Large intestine (tissue), 3 donors: Measurements from ENCODE around the gene TFPT. TPM values are rescaled to one million over a fixed set of nuclear protein-coding genes. Genes with fewer than 3 reads are reported as not detected.

ENCODE experiments used
- DNase-seq, 2 donors: peaks; one replicate each; pipeline versions ENCODE4 v3.0.0 to v3.0.0-alpha.2; 2013
- H3K27ac ChIP-seq: one replicate; pipeline ENCODE4 v1.5.1; 2013; ENCODE audit warnings: low read length
- H3K27me3 ChIP-seq: 2 replicates; pipeline ENCODE4 v1.6.1; 2013; ENCODE audit warnings: low read length; ENCODE audit not compliant: control insufficient read depth, insufficient read depth
- H3K36me3 ChIP-seq: 2 replicates; pipeline ENCODE4 v1.6.1; 2013; ENCODE audit warnings: low read length; ENCODE audit not compliant: control insufficient read depth, insufficient read depth
- H3K4me1 ChIP-seq: one replicate; pipeline ENCODE4 v1.6.1; 2013; ENCODE audit warnings: low read length; ENCODE audit not compliant: control insufficient read depth, insufficient read depth
- H3K4me3 ChIP-seq: one replicate; pipeline ENCODE4 v1.5.1; 2013; ENCODE audit warnings: low read length
- H3K9me3 ChIP-seq: one replicate; pipeline ENCODE4 v1.6.1; 2013; ENCODE audit warnings: mild to moderate bottlenecking, low read depth, low read length, moderate library complexity; ENCODE audit not compliant: control insufficient read depth
- WGBS: methylation state at CpG from one replicate; pipeline ENCODE4 v1.1.5; 2013; ENCODE audit warnings: low lambda C conversion rate; ENCODE audit not compliant: insufficient coverage; 5-methylcytosine and 5-hydroxymethylcytosine counted together
- polyA plus RNA-seq: library from polyadenylated mRNA; unstranded; fragments of 120-200 nt; gene quantifications from one replicate; pipeline ENCODE4 v1.2.1, GENCODE V29; 2013

TFPT gene
- polyA plus RNA-seq, 1 donor: 16.6 TPM

- H3K27me3 ChIP-seq: no peaks in the 10 kb centered on the region
- H3K9me3 ChIP-seq: no peaks in the 10 kb centered on the region
- peak within 1 kb of the TSS; percentile 70 for H3K4me3 ChIP-seq
- no CpG with 5 or more reads among the region's 72 CpGs for WGBS
- H3K4me1 ChIP-seq: peaks cover 33% of the 10 kb centered on the region
- H3K36me3 ChIP-seq: peaks cover 36% of the 10 kb centered on the region
- peak; percentile 100 for DNase-seq
- H3K27ac ChIP-seq: peak within 1 kb of the TSS; percentile 88
These were observed 44.1 kb upstream of the TFPT start, which contains the start of gene LENG1 for GRCh38 chr19:54159352-54160181. LENG1 (minus strand) TSS chr19:54159721; CDS start chr19:54159695, 26 bp downstream.

DNA sequence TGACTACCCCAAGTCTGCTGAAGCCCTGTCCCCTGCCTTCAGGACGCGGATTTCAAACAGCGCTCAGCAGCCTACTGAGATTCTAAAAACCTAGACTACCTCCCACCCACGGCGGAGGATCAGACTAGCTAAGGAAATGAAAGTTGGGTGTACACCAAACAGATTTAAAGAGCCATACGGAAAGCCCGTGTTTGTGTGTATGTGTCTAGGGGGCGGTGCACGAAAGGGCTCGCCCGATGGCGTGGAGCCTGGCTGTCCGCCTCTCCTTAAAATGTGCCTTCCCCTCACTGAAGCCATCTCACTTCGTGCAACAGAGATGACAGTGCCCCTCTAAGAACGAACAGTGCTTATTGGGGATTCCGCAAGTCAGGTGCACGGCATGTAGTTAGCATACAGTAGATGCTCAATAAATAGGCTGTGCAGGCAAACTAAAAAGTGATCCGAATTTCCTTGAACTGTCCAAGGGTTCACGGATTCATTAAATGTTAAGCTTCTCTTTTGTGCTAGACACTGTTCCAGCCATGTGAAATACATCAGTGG lies 43.4 kb upstream of the TFPT start:
- no CpG with 5 or more reads among the region's 19 CpGs for WGBS
- Histone ChIP-seq H3K9me3 (no peaks in the 10 kb centered on the region), H3K27me3 (no peaks in the 10 kb centered on the region), H3K4me1 (peaks cover 29% of the 10 kb centered on the region), H3K36me3 (peaks cover 41% of the 10 kb centered on the region), H3K27ac (peak overlapping the region; percentile 88), H3K4me3 (peak overlapping the region; percentile 70)
- no peak for DNase-seq

DNA sequence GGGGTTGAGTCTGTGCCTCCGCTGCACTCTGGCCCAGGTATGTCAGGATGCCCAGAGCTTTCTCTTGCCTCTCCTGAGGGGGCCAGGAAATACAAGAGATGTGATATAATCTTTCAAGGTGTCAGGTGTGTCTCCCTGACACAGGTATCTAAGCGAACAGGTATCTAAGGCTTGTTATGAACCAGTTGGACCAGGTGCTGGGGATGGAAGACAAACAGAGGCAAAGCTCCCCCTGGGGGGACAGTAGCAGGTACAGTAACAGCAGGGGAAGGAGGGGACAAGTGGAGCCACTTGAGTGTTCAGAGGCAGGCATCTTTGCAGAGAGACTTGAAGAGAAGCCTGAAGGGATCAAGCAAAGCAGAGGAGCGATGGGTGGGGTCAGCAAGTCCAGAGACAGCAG lies 41.5 kb upstream of the TFPT start:
- peaks cover 60% of the 10 kb centered on the region for H3K36me3 ChIP-seq
- no CpG with 5 or more reads among the region's 3 CpGs for WGBS
- H3K27me3 ChIP-seq: no peaks in the 10 kb centered on the region

DNA sequence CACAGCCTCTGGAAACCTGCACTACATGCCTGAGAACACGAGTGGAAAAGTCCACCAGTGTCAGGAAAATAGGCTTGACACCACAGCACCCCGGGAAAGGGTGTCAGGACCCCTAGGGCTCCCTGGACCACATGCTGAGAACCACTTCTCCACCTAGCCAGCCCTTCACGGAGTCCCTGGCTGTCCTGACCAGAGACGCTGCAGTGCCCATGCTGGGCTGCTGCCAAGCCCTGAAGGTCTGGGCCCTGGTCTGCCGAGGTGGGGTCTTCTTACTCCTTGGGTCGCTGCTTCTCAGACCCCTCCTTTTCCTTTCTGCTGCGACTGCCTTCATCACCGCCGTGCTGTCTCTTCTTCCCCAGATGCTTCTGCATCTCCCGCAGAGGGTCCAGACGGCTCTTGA lies 41.0 kb upstream of the TFPT start:
- H3K9me3 ChIP-seq: no peaks in the 10 kb centered on the region
- no peak for DNase-seq
- H3K27me3 ChIP-seq: no peaks in the 10 kb centered on the region
- no peak overlapping the region for H3K27ac ChIP-seq
- peaks cover 16% of the 10 kb centered on the region for H3K4me1 ChIP-seq
- H3K36me3 ChIP-seq: peaks cover 65% of the 10 kb centered on the region
- no peak overlapping the region for H3K4me3 ChIP-seq
- WGBS: no CpG with 5 or more reads among the region's 11 CpGs

More for the DNA sequence above, 41.5 kb upstream of the TFPT start:
- Histone ChIP-seq H3K4me1 (peaks cover 20% of the 10 kb centered on the region), H3K9me3 (no peaks in the 10 kb centered on the region), H3K4me3 (no peak overlapping the region), H3K27ac (no peak overlapping the region)
- no peak for DNase-seq

DNA sequence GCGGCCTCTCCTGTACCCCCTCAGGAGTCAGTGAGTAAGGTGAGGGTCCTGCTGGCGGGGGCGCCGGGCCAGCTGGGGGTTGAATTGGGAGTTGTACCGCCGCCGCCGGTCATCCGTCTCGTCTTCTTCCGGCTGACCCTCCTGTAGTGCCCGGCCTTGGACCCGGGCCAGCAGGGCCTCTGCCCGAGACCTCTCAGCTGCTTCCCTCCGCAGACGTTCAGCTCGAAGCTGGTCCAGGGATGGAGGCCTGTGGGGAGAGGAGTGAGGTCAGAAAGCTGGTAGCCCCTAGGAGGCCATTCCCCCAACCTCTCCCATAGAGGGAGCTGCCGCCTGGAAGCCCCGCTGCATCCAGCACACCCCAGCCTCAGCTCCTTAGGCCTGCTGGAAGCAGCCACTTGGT lies 40.2 kb upstream of the TFPT start:
- Histone ChIP-seq H3K9me3 (no peaks in the 10 kb centered on the region), H3K27me3 (no peaks in the 10 kb centered on the region), H3K4me3 (no peak overlapping the region), H3K27ac (no peak overlapping the region), H3K36me3 (peaks cover 72% of the 10 kb centered on the region), H3K4me1 (peaks cover 12% of the 10 kb centered on the region)
- WGBS: no CpG with 5 or more reads among the region's 19 CpGs
- DNase-seq: no peak

- H3K27me3 ChIP-seq: no peaks in the 10 kb centered on the region
- H3K4me1 ChIP-seq: peaks cover 5% of the 10 kb centered on the region
- H3K9me3 ChIP-seq: no peaks in the 10 kb centered on the region
- no peak overlapping the region for H3K27ac ChIP-seq
- peaks cover 79% of the 10 kb centered on the region for H3K36me3 ChIP-seq
- no CpG with 5 or more reads among the region's 18 CpGs for WGBS
- H3K4me3 ChIP-seq: no peak overlapping the region
- DNase-seq: no peak
These were observed 39.3 kb upstream of the TFPT start for GRCh38 chr19:54154603-54155345.

DNA sequence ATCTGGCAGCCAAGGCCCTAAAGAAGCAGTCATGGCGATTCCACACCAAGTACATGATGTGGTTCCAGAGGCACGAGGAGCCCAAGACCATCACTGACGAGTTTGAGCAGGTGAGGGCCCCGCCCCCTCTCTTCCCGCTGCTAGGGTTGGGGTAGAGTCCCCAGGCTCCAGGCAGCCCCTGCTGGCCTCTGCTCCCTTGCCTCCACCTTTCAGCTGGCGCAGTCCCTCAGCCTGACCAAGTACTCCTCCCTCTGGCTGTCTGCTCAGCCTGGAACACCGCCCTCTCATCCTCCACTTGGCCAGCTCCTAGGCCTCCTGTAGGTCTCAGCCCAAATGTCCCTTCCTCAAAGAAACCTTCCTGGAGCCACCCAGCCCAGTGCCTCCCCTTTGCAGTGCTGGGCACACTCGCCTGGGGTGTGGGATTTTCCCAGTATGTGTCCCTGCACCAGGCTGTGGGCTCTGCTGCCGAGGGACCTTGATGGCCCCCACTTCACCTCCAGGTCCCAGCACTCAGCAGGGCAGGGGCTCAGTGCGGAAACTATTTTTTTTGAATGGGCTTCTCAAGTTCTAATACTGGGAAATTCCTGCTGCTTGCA lies 38.4 kb upstream of the TFPT start:
- no peaks in the 10 kb centered on the region for H3K27me3 ChIP-seq
- H3K36me3 ChIP-seq: peaks cover 88% of the 10 kb centered on the region
- no peaks in the 10 kb centered on the region for H3K9me3 ChIP-seq
- DNase-seq: no peak
- no peak overlapping the region for H3K27ac ChIP-seq
- H3K4me1 ChIP-seq: peaks cover 5% of the 10 kb centered on the region
- WGBS: no CpG with 5 or more reads among the region's 10 CpGs
- no peak overlapping the region for H3K4me3 ChIP-seq

- Histone ChIP-seq H3K27me3 (no peaks in the 10 kb centered on the region), H3K9me3 (no peaks in the 10 kb centered on the region), H3K36me3 (peaks cover 92% of the 10 kb centered on the region), H3K4me3 (no peak overlapping the region), H3K4me1 (no peaks in the 10 kb centered on the region), H3K27ac (no peak overlapping the region)
- no CpG with 5 or more reads among the region's 25 CpGs for WGBS
- DNase-seq: no peak
These were observed 37.5 kb upstream of the TFPT start for GRCh38 chr19:54152878-54153524.

DNA sequence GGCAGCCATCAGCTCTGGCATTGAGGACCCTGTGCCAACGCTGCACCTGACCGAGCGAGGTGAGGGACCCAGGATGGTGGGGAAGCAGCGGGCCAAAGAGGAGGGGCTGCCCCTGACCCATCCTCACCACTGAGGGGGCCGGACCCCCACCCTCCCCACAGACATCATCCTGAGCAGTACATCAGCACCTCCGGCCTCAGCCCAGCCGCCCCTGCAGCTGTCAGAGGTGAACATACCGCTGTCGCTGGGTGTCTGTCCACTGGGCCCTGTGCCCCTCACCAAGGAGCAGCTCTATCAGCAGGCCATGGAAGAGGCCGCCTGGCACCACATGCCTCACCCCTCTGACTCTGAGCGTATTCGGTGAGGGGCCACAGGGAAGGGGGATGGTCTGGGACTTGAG lies 36.8 kb upstream of the TFPT start:
- Histone ChIP-seq H3K36me3 (peaks cover 94% of the 10 kb centered on the region), H3K27me3 (no peaks in the 10 kb centered on the region), H3K4me1 (no peaks in the 10 kb centered on the region)

More for the DNA sequence above, 36.8 kb upstream of the TFPT start:
- Histone ChIP-seq H3K9me3 (no peaks in the 10 kb centered on the region), H3K4me3 (no peak overlapping the region), H3K27ac (no peak overlapping the region)
- no CpG with 5 or more reads among the region's 12 CpGs for WGBS
- no peak for DNase-seq
